Urothelium cell line (cell line): Measurements from ENCODE around the gene MICAL2.

Experiments
- DNase-seq: peaks from one replicate; pipeline ENCODE4 v3.0.0; 2011; ENCODE audit warnings: low spot score, mixed read lengths
- FAIRE-seq: peaks from 2 replicates; lab custom pipeline; 2011; peaks lifted over from hg19 to GRCh38; lab: Jason Lieb, UNC

The MICAL2 gene

GRCh38 chr11:12076840-12077534 is 33.4 kb upstream of the MICAL2 start:
- DNase-seq = no peak
- no peak for FAIRE-seq

GRCh38 chr11:12077535-12078280 is 32.7 kb upstream of the MICAL2 start:
- no peak for DNase-seq
- FAIRE-seq = no peak

- peak; percentile 80 for DNase-seq
Measured at GRCh38 chr11:12079726-12080556, 30.4 kb upstream of the MICAL2 start.

GRCh38 chr11:12083380-12083779 is 27.0 kb upstream of the MICAL2 start:
- DNase-seq (no peak), FAIRE-seq (no peak)

More at GRCh38 chr11:12079726-12080556, 30.4 kb upstream of the MICAL2 start:
- FAIRE-seq = no peak

GRCh38 chr11:12084256-12084655 is 26.1 kb upstream of the MICAL2 start:
- FAIRE-seq (no peak), DNase-seq (no peak)

- DNase-seq (no peak), FAIRE-seq (no peak)
Measured at GRCh38 chr11:12085371-12086251, 24.8 kb upstream of the MICAL2 start.

GRCh38 chr11:12086271-12087074 is 23.9 kb upstream of the MICAL2 start:
- FAIRE-seq (no peak), DNase-seq (peak; percentile 76)

GRCh38 chr11:12087075-12088004 is 23.1 kb upstream of the MICAL2 start:
- DNase-seq = peak; percentile 42
- FAIRE-seq = peak; percentile 55

GRCh38 chr11:12088047-12088481 is 22.3 kb upstream of the MICAL2 start:
- DNase-seq = no peak
- FAIRE-seq = no peak

- FAIRE-seq = no peak
- no peak for DNase-seq
Measured at GRCh38 chr11:12088531-12088930, 21.9 kb upstream of the MICAL2 start.

- DNase-seq (no peak), FAIRE-seq (no peak)
Measured at GRCh38 chr11:12089041-12089440, 21.3 kb upstream of the MICAL2 start.

GRCh38 chr11:12089473-12089872 is 20.9 kb upstream of the MICAL2 start:
- no peak for DNase-seq
- FAIRE-seq = no peak

- peak; percentile 47 for DNase-seq
- no peak for FAIRE-seq
Measured at GRCh38 chr11:12090061-12090591, 20.3 kb upstream of the MICAL2 start.

GRCh38 chr11:12090761-12091258 is 19.6 kb upstream of the MICAL2 start:
- DNase-seq = peak; percentile 83
- FAIRE-seq = no peak

- no peak for FAIRE-seq
- DNase-seq = no peak
Measured at GRCh38 chr11:12091956-12092558, 18.3 kb upstream of the MICAL2 start.

- DNase-seq = no peak
- FAIRE-seq = no peak
Measured at GRCh38 chr11:12092714-12093113, 17.7 kb upstream of the MICAL2 start.
